Measurements from ENCODE around the gene PRSS57.

DNA sequence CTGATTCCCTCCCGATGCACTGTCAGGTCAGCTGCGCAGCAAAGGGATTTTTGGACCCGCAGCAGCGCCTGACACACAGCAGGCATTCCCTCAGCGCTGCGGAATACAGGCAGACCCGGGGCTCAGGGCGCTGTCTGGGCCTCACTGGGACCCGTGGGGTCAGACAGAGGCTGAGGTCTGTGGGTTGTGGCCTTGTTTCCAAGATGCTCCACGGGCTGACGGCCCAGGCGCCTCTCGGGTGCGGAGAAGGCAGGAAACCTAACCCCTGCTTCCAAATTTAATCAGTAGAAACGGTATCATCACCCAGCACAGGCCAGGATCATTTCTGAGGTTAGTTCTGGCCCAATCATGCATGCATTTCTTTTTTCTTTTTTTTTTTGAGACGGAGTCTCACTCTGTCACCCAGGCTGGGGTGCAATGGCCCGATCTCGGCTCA lies 31.6 kb downstream of the PRSS57 start:
- TF ChIP-seq, protein P1, sequence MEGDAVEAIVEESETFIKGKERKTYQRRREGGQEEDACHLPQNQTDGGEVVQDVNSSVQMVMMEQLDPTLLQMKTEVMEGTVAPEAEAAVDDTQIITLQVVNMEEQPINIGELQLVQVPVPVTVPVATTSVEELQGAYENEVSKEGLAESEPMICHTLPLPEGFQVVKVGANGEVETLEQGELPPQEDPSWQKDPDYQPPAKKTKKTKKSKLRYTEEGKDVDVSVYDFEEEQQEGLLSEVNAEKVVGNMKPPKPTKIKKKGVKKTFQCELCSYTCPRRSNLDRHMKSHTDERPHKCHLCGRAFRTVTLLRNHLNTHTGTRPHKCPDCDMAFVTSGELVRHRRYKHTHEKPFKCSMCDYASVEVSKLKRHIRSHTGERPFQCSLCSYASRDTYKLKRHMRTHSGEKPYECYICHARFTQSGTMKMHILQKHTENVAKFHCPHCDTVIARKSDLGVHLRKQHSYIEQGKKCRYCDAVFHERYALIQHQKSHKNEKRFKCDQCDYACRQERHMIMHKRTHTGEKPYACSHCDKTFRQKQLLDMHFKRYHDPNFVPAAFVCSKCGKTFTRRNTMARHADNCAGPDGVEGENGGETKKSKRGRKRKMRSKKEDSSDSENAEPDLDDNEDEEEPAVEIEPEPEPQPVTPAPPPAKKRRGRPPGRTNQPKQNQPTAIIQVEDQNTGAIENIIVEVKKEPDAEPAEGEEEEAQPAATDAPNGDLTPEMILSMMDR (IDR thresholded peaks at IDR 0.05; ENCODE audit: low read depth, low read length) = no peak
- TF ChIP-seq EZH2phosphoT487 (IDR thresholded peaks at IDR 0.05; ENCODE audit: low read depth) = no peak

Data from OCI-LY3 (cell line).